Right lobe of liver (tissue), 6 donors: ENCODE results near the gene BEND3. TPM values are rescaled to one million over a fixed set of nuclear protein-coding genes. Genes with fewer than 3 reads are reported as not detected.

ENCODE experiments used
- ATAC-seq, 4 donors: fragments of 200-7000 bp; cut with Tn5 transposase; one replicate each; pipeline ENCODE4 v1.9.1; 2020; ENCODE audit warnings: mild to moderate bottlenecking in 4 of 4, moderate library complexity in 4 of 4
- DNase-seq, 3 donors: peaks; one replicate each; pipeline ENCODE4 v3.0.0-alpha.2; 2020
- H3K27ac ChIP-seq, 3 donors: fragments of 200-600 bp; one replicate each; pipeline ENCODE4 v1.8.0; 2022
- H3K27me3 ChIP-seq, 2 donors: fragments of 200-600 bp; one replicate each; pipeline ENCODE4 v1.8.0; 2022
- H3K36me3 ChIP-seq, 4 donors: fragments of 200-600 bp; sonication (generic) in 1 of 4; one replicate each; pipeline versions ENCODE4 v1.5.1 to v1.8.0; 2017 to 2022; ENCODE audit warnings: control low read depth in 1 of 4
- H3K4me1 ChIP-seq, 4 donors: fragments of 200-600 bp; sonication (generic) in 1 of 4; one replicate each; pipeline versions ENCODE4 v1.5.1 to v1.8.0; 2017 to 2022; ENCODE audit warnings: control low read depth in 1 of 4
- H3K4me3 ChIP-seq, 3 donors: fragments of 200-600 bp; one replicate each; pipeline ENCODE4 v1.8.0; 2022
- H3K9me3 ChIP-seq, 4 donors: fragments of 200-600 bp; sonication (generic) in 1 of 4; one replicate each; pipeline versions ENCODE4 v1.5.1 to v1.8.0; 2017 to 2022; ENCODE audit warnings: control low read depth in 1 of 4
- POLR2A ChIP-seq: fragments of 450-650 bp; IDR thresholded peaks from one replicate; pipeline ENCODE4 v1.6.1; 2017; ENCODE audit warnings: antibody characterized with exemption, mild to moderate bottlenecking
- WGBS: methylation state at CpG from one replicate; pipeline ENCODE4 v1.1.6; 2018; ENCODE audit warnings: low coverage, low lambda C conversion rate; ENCODE audit not compliant: insufficient coverage; ENCODE audit errors: missing lambda C conversion rate; 5-methylcytosine and 5-hydroxymethylcytosine counted together
- intact Hi-C, 2 donors: fragments of 100-400 bp; cut with DNase I; formaldehyde crosslinking; loops; one replicate each; pipeline versions ENCODE4 v1.11.2 to v1.14.1; 2022
- total RNA-seq, 6 experiments: library from RNA; depleted of rRNA in 2 of 6; stranded (reverse); fragments of >200 nt in 2 of 6; fragmentation: NEBNext Ultra II Directional in 3 of 6; extraction: Animal tissue kit (Norgen Biotek cat#: 25700) in 3 of 6; gene quantifications; one replicate each; pipeline versions ENCODE4 v1.1.0 to v1.2.4, GENCODE V29; 2016 to 2023
- TF ChIP-seq, protein P1 (sequence below), 4 donors: fragments of 200-600 bp in 3 of 4; fragments of 450-650 bp in 1 of 4; IDR thresholded peaks; one replicate each; pipeline versions ENCODE4 v1.5.1 to v1.8.0; 2016 to 2022; ENCODE audit warnings: antibody characterized with exemption in 4 of 4, mild to moderate bottlenecking in 2 of 4
- donor health status: DM: no; HTN: yes; CAD: no.
- donor health status: DM: no; HTN: no; CAD: no.
- donor health status: DM: no; HTN: no; CAD: no.
- donor health status: DM: no; HTN: yes; CAD: no.
- donor health status: DM: no; HTN: yes; CAD: no.

The BEND3 gene
- total RNA-seq, 6 experiments from 2014 or later: 0.83 to 2.7 (median 1.4) TPM

DNA sequence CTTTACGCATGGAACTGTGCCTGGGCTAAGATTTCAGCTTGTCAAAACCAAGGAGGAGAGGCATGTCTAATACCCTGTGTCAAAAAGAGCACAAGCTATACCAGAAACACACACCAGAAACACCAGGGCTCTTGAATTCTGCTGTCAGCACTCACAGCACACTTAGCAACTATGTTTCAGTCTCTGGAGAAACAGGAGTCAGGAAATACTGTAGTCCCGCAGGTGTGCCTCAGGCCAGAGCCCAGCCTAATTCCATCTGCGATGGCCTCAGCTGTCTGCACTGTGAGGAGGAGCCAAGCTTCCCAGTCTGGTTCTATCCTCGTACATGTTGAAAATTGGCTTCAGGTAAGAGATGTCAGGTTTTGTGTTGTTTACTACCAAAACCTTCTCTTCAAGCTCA lies 55.7 kb downstream of the BEND3 start:
- intact Hi-C loops: no loop called here
- WGBS: 87% methylated on average over 2 of the region's 4 CpGs
- DNase-seq (no peak), ATAC-seq (no peak)
- Histone ChIP-seq H3K27me3 (no peaks in the 10 kb centered on the region), H3K4me1 (no peaks in the 10 kb centered on the region), H3K36me3 (no peaks in the 10 kb centered on the region), H3K27ac (no peak overlapping the region), H3K4me3 (no peak overlapping the region), H3K9me3 (no peaks in the 10 kb centered on the region)
- TF ChIP-seq, protein P1, sequence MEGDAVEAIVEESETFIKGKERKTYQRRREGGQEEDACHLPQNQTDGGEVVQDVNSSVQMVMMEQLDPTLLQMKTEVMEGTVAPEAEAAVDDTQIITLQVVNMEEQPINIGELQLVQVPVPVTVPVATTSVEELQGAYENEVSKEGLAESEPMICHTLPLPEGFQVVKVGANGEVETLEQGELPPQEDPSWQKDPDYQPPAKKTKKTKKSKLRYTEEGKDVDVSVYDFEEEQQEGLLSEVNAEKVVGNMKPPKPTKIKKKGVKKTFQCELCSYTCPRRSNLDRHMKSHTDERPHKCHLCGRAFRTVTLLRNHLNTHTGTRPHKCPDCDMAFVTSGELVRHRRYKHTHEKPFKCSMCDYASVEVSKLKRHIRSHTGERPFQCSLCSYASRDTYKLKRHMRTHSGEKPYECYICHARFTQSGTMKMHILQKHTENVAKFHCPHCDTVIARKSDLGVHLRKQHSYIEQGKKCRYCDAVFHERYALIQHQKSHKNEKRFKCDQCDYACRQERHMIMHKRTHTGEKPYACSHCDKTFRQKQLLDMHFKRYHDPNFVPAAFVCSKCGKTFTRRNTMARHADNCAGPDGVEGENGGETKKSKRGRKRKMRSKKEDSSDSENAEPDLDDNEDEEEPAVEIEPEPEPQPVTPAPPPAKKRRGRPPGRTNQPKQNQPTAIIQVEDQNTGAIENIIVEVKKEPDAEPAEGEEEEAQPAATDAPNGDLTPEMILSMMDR (IDR thresholded peaks at IDR 0.05): no peak
- no peak for TF ChIP-seq POLR2A

- Histone ChIP-seq H3K4me1 (no peaks in the 10 kb centered on the region), H3K27ac (no peak overlapping the region), H3K27me3 (no peaks in the 10 kb centered on the region), H3K4me3 (no peak overlapping the region), H3K36me3 (no peaks in the 10 kb centered on the region), H3K9me3 (no peaks in the 10 kb centered on the region)
- intact Hi-C loops: no loop called here
- DNase-seq (no peak), ATAC-seq (no peak)
- WGBS: 56% methylated on average over 1 of the region's 2 CpGs
- no peak for TF ChIP-seq POLR2A
- TF ChIP-seq, protein P1 (IDR thresholded peaks at IDR 0.05): no peak
Measured at GRCh38 chr6:107057679-107058078, 57.6 kb downstream of the BEND3 start.

GRCh38 chr6:107056796-107057195 lies 58.5 kb downstream of the BEND3 start:
- Histone ChIP-seq H3K27me3 (no peaks in the 10 kb centered on the region), H3K27ac (no peak overlapping the region), H3K36me3 (no peaks in the 10 kb centered on the region), H3K4me1 (no peaks in the 10 kb centered on the region), H3K4me3 (no peak overlapping the region), H3K9me3 (no peaks in the 10 kb centered on the region)
- intact Hi-C loops: no loop called here
- ATAC-seq (no peak), DNase-seq (no peak)
- 79% methylated on average over 2 of the region's 2 CpGs for WGBS
- TF ChIP-seq, protein P1 (IDR thresholded peaks at IDR 0.05): no peak
- TF ChIP-seq POLR2A: no peak

GRCh38 chr6:107047807-107048206 lies 67.5 kb downstream of the BEND3 start:
- Histone ChIP-seq H3K27ac (no peak overlapping the region), H3K4me3 (no peak overlapping the region), H3K9me3 (no peaks in the 10 kb centered on the region), H3K27me3 (no peaks in the 10 kb centered on the region), H3K4me1 (no peaks in the 10 kb centered on the region), H3K36me3 (peaks cover 0 to 9% (median 0%) of the 10 kb centered on the region in 4 donors)
- ATAC-seq (no peak), DNase-seq (no peak)
- intact Hi-C loops: no loop called here
- TF ChIP-seq, protein P1 (IDR thresholded peaks at IDR 0.05): no peak
- no peak for TF ChIP-seq POLR2A
- WGBS: 97% methylated on average over 7 of the region's 7 CpGs
